Chondrocyte (in vitro differentiated cells): ENCODE measurements around the gene SYNJ1. TPM values are rescaled to one million over a fixed set of nuclear protein-coding genes. Genes with fewer than 3 reads are reported as not detected.

Experiments
- DNase-seq: peaks from one replicate; pipeline ENCODE4 v3.0.0; 2021; ENCODE audit warnings: mixed read lengths, low spot score
- H3K27ac Mint-ChIP-seq: one replicate; pipeline ENCODE4 v1.8.0; 2021; ENCODE audit warnings: mild to moderate bottlenecking, moderate library complexity, mixed read lengths; ENCODE audit not compliant: unreplicated experiment
- H3K27me3 Mint-ChIP-seq: 2 replicates; pipeline ENCODE4 v1.8.0; 2021; ENCODE audit warnings: low read depth, mixed read lengths
- H3K36me3 Mint-ChIP-seq: 2 replicates; pipeline ENCODE4 v1.8.0; 2021; ENCODE audit warnings: low read depth, mixed read lengths
- H3K4me1 Mint-ChIP-seq: 2 replicates; pipeline ENCODE4 v1.8.0; 2021; ENCODE audit warnings: low read depth, mild to moderate bottlenecking, mixed read lengths
- H3K4me3 Mint-ChIP-seq: one replicate; pipeline ENCODE4 v1.8.0; 2021; ENCODE audit warnings: mild to moderate bottlenecking, moderate library complexity, mixed read lengths; ENCODE audit not compliant: unreplicated experiment
- H3K9me3 Mint-ChIP-seq: 2 replicates; pipeline ENCODE4 v1.8.0; 2021; ENCODE audit warnings: low read depth, mixed read lengths
- CTCF ChIP-seq: fragments of 200-600 bp; sonication (generic); IDR thresholded peaks from 2 replicates; pipeline ENCODE4 v1.5.0; 2021; ENCODE audit warnings: antibody characterized with exemption, mild to moderate bottlenecking, moderate library complexity
- total RNA-seq: library from RNA; stranded (reverse); gene quantifications from 3 replicates; pipeline ENCODE4 v1.2.1, GENCODE V29; 2021

Gene SYNJ1
- total RNA-seq, 1 donor from 2014 or later: 9.1 TPM

- Mint-ChIP-seq H3K4me3 (peak overlapping the region; percentile 92), H3K27ac (peak overlapping the region; percentile 94), H3K27me3 (no peaks in the 10 kb centered on the region), H3K9me3 (no peaks in the 10 kb centered on the region), H3K36me3 (no peaks in the 10 kb centered on the region), H3K4me1 (peaks cover 17% of the 10 kb centered on the region)
- no peak for TF ChIP-seq CTCF
- no peak for DNase-seq
These were observed 635 bp upstream of the SYNJ1 start for GRCh38 chr21:32728456-32728839.

GRCh38 chr21:32726839-32727686 is 750 bp downstream of the SYNJ1 start:
- H3K36me3 Mint-ChIP-seq: no peaks in the 10 kb centered on the region
- TF ChIP-seq CTCF: no peak
- no peaks in the 10 kb centered on the region for H3K27me3 Mint-ChIP-seq
- no peaks in the 10 kb centered on the region for H3K9me3 Mint-ChIP-seq
- H3K4me3 Mint-ChIP-seq: peak overlapping the region; percentile 92
- peaks cover 19% of the 10 kb centered on the region for H3K4me1 Mint-ChIP-seq
- no peak for DNase-seq
- peak overlapping the region; percentile 94 for H3K27ac Mint-ChIP-seq

- Mint-ChIP-seq H3K4me3 (no peak overlapping the region), H3K9me3 (peaks cover 5% of the 10 kb centered on the region), H3K4me1 (peaks cover 2% of the 10 kb centered on the region), H3K36me3 (peaks cover 9% of the 10 kb centered on the region), H3K27ac (no peak overlapping the region), H3K27me3 (no peaks in the 10 kb centered on the region)
- TF ChIP-seq CTCF: no peak
- no peak for DNase-seq
These were observed 8.7 kb downstream of the SYNJ1 start for GRCh38 chr21:32719085-32719484.

DNA sequence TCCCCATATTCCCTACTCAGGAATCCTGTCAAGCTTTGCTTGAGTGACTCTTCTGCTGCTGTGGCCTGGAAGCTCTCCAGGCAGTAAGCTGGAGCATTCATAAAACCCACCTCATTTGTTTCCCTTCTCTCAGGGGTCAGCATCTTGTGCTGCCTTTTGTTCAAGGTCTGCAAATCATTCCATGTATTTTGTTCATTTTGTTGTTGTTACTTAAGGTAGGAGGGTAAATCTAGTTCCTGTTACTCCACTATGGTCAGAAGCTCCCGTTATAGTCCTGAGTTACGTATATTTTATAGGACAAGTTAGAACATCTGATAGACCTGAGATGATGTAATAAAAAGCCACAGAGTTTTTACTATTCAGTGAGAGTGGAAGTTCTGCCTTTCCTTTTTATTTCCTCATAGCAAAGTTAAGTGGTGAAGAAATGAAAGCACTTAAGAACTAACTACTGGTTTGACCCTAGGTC is 9.9 kb downstream of the SYNJ1 start:
- Mint-ChIP-seq H3K4me3 (no peak overlapping the region), H3K9me3 (peaks cover 5% of the 10 kb centered on the region), H3K36me3 (peaks cover 9% of the 10 kb centered on the region), H3K27me3 (no peaks in the 10 kb centered on the region), H3K27ac (no peak overlapping the region), H3K4me1 (no peaks in the 10 kb centered on the region)
- TF ChIP-seq CTCF: no peak
- DNase-seq: no peak

GRCh38 chr21:32716486-32716885 is 11.3 kb downstream of the SYNJ1 start:
- H3K4me1 Mint-ChIP-seq: peaks cover 7% of the 10 kb centered on the region
- DNase-seq: no peak

More at GRCh38 chr21:32716486-32716885, 11.3 kb downstream of the SYNJ1 start:
- Mint-ChIP-seq H3K27ac (no peak overlapping the region), H3K36me3 (peaks cover 9% of the 10 kb centered on the region), H3K4me3 (no peak overlapping the region), H3K27me3 (no peaks in the 10 kb centered on the region), H3K9me3 (peaks cover 5% of the 10 kb centered on the region)
- no peak for TF ChIP-seq CTCF
